Upper lobe of right lung (tissue), 1 donor: ENCODE data around the gene AKT1. TPM values are rescaled to one million over a fixed set of nuclear protein-coding genes. Genes with fewer than 3 reads are reported as not detected.

Experiments
- ATAC-seq: fragments of 200-7000 bp; cut with Tn5 transposase; one replicate; pipeline ENCODE4 v1.9.1; 2020; ENCODE audit warnings: mild to moderate bottlenecking, moderate library complexity
- DNase-seq: peaks from one replicate; pipeline ENCODE4 v3.0.0-alpha.2; 2020
- H3K27ac ChIP-seq: fragments of 200-600 bp; one replicate; pipeline ENCODE4 v1.8.0; 2022
- H3K27me3 ChIP-seq: fragments of 200-600 bp; one replicate; pipeline ENCODE4 v1.8.0; 2022; ENCODE audit warnings: mild to moderate bottlenecking
- H3K36me3 ChIP-seq: fragments of 200-600 bp; one replicate; pipeline ENCODE4 v1.8.0; 2022
- H3K4me1 ChIP-seq: fragments of 200-600 bp; one replicate; pipeline ENCODE4 v1.8.0; 2022
- H3K4me3 ChIP-seq: fragments of 200-600 bp; one replicate; pipeline ENCODE4 v1.8.0; 2022; ENCODE audit warnings: mild to moderate bottlenecking
- H3K9me3 ChIP-seq: fragments of 200-600 bp; one replicate; pipeline ENCODE4 v1.8.0; 2022
- CTCF ChIP-seq: fragments of 200-600 bp; IDR thresholded peaks from one replicate; pipeline ENCODE4 v1.8.0; 2022; ENCODE audit warnings: antibody characterized with exemption
- intact Hi-C: fragments of 100-400 bp; cut with DNase I; formaldehyde crosslinking; loops from one replicate; pipeline ENCODE4 v1.11.0; 2022
- total RNA-seq: library from RNA; stranded (reverse); fragmentation: NEBNext Ultra II Directional; extraction: Animal tissue kit (Norgen Biotek cat#: 25700); gene quantifications from one replicate; pipeline ENCODE4 v1.2.1, GENCODE V29; 2021
- donor health status: DM: no; HTN: yes; CAD: no; lungs with severe emphysema.

Gene AKT1
- total RNA-seq, 1 donor from 2014 or later = 174 TPM

GRCh38 chr14:104758981-104759969 is 36.3 kb downstream of the AKT1 start:
- no peak for TF ChIP-seq CTCF
- ATAC-seq (no peak), DNase-seq (no peak)
- intact Hi-C loops = no loop called here
- Histone ChIP-seq H3K4me3 (no peak overlapping the region), H3K27ac (no peak overlapping the region), H3K36me3 (peaks cover 53% of the 10 kb centered on the region), H3K4me1 (peaks cover 6% of the 10 kb centered on the region), H3K9me3 (no peaks in the 10 kb centered on the region), H3K27me3 (no peaks in the 10 kb centered on the region)

GRCh38 chr14:104757681-104758392 is 37.7 kb downstream of the AKT1 start:
- Histone ChIP-seq H3K4me1 (peaks cover 12% of the 10 kb centered on the region), H3K4me3 (no peak overlapping the region), H3K27ac (no peak overlapping the region), H3K27me3 (no peaks in the 10 kb centered on the region), H3K9me3 (no peaks in the 10 kb centered on the region), H3K36me3 (peaks cover 53% of the 10 kb centered on the region)
- no peak for TF ChIP-seq CTCF
- intact Hi-C loops = no loop called here
- ATAC-seq = no peak
- DNase-seq = no peak

- Histone ChIP-seq H3K27ac (no peak overlapping the region), H3K9me3 (no peaks in the 10 kb centered on the region), H3K4me3 (no peak overlapping the region), H3K4me1 (peaks cover 12% of the 10 kb centered on the region), H3K27me3 (no peaks in the 10 kb centered on the region), H3K36me3 (peaks cover 50% of the 10 kb centered on the region)
- DNase-seq = no peak
- intact Hi-C loops = no loop called here
- no peak for ATAC-seq
- no peak for TF ChIP-seq CTCF
These were observed 38.3 kb downstream of the AKT1 start for GRCh38 chr14:104757238-104757585.

GRCh38 chr14:104756477-104757237 is 38.9 kb downstream of the AKT1 start:
- Histone ChIP-seq H3K36me3 (peaks cover 44% of the 10 kb centered on the region), H3K27me3 (no peaks in the 10 kb centered on the region), H3K4me3 (no peak overlapping the region), H3K27ac (no peak overlapping the region), H3K9me3 (no peaks in the 10 kb centered on the region), H3K4me1 (peaks cover 16% of the 10 kb centered on the region)
- intact Hi-C loops = no loop called here
- ATAC-seq = no peak
- DNase-seq = no peak
- no peak for TF ChIP-seq CTCF

GRCh38 chr14:104755621-104756020 is 39.9 kb downstream of the AKT1 start:
- DNase-seq = no peak
- Histone ChIP-seq H3K9me3 (no peaks in the 10 kb centered on the region), H3K27me3 (no peaks in the 10 kb centered on the region), H3K36me3 (peaks cover 44% of the 10 kb centered on the region), H3K27ac (no peak overlapping the region), H3K4me3 (no peak overlapping the region), H3K4me1 (peaks cover 16% of the 10 kb centered on the region)
- no peak for TF ChIP-seq CTCF
- intact Hi-C loops = no loop called here
- ATAC-seq = no peak
